K562 (cell line): ENCODE measurements around the gene SYMPK. TPM values are rescaled to one million over a fixed set of nuclear protein-coding genes. Genes with fewer than 3 reads are reported as not detected.

Experiments
- CHD7 ChIP-seq: fragments of 200-600 bp; sonication (generic); IDR thresholded peaks from one replicate; pipeline ENCODE4 v1.6.1; 2012; ENCODE audit warnings: mild to moderate bottlenecking, low read depth, low read length, inconsistent platforms
- ELF1 ChIP-seq: fragments of 200-800 bp; sonication (Bioruptor generic); IDR thresholded peaks from 2 replicates; pipeline ENCODE4 v1.6.1; 2016; ENCODE audit warnings: missing genetic modification characterization, missing compliant biosample characterization
- FOS ChIP-seq: IDR thresholded peaks from 3 replicates; pipeline ENCODE4 v1.6.1; 2011; ENCODE audit not compliant: insufficient read length; ENCODE audit errors: extremely low read depth
- FOXM1 ChIP-seq, 2 experiments: fragments of 450-650 bp in 1 of 2; sonication (generic) in 1 of 2; formaldehyde crosslinking in 1 of 2; IDR thresholded peaks; 2 replicates each; pipeline versions ENCODE4 v1.6.1 to v1.9.0; 2017 to 2022; ENCODE audit warnings: low read depth in 2 of 2, mild to moderate bottlenecking in 2 of 2, missing genetic modification reagents in 1 of 2, moderate library complexity in 1 of 2
- HEY1 ChIP-seq: fragments of 250-450 bp; sonication (Bioruptor Pico); IDR thresholded peaks from 2 replicates; pipeline ENCODE4 v1.5.0; 2020; ENCODE audit warnings: mild to moderate bottlenecking, moderate library complexity, borderline replicate concordance
- HNRNPL ChIP-seq: fragments of 200-400 bp; formaldehyde crosslinking; IDR thresholded peaks from 2 replicates; pipeline ENCODE4 v1.6.1; 2017; ENCODE audit warnings: low read depth, mild to moderate bottlenecking, low read length
- ID3 ChIP-seq, 2 experiments: fragments of 250-450 bp in 1 of 2; fragments of 450-650 bp in 1 of 2; sonication (Bioruptor Pico) in 1 of 2; IDR thresholded peaks; 2 replicates each; pipeline versions ENCODE4 v1.6.1 to v1.8.0; 2016 to 2021; ENCODE audit warnings: mild to moderate bottlenecking in 2 of 2, moderate library complexity in 2 of 2, missing compliant biosample characterization in 1 of 2, missing genetic modification characterization in 1 of 2
- MEF2A ChIP-seq: IDR thresholded peaks from 2 replicates; pipeline ENCODE4 v1.6.1; 2011; ENCODE audit warnings: low read depth, mild to moderate bottlenecking, low read length, moderate library complexity; ENCODE audit not compliant: control insufficient read depth
- NFE2L1 ChIP-seq: fragments of 450-650 bp; IDR thresholded peaks from 2 replicates; pipeline ENCODE4 v1.6.1; 2016; ENCODE audit warnings: missing genetic modification characterization, low read depth, mild to moderate bottlenecking, missing compliant biosample characterization, moderate library complexity, borderline replicate concordance
- NR4A1 ChIP-seq, 2 experiments: fragments of 250-450 bp in 1 of 2; fragments of 450-650 bp in 1 of 2; sonication (Bioruptor Pico) in 1 of 2; IDR thresholded peaks; 2 replicates each; pipeline versions ENCODE4 v1.4.0 to v1.6.1; 2016 to 2020; ENCODE audit warnings: mild to moderate bottlenecking in 2 of 2, missing compliant biosample characterization in 1 of 2, missing genetic modification characterization in 1 of 2, moderate library complexity in 1 of 2
- PURB ChIP-seq: sonication (generic); formaldehyde crosslinking; IDR thresholded peaks from 2 replicates; pipeline ENCODE4 v1.9.0; 2021; ENCODE audit warnings: low read depth, mild to moderate bottlenecking, missing genetic modification reagents
- U2AF2 ChIP-seq: fragments of 200-400 bp; formaldehyde crosslinking; optimal IDR thresholded peaks from 2 replicates; pipeline ENCODE3; 2017; ENCODE audit warnings: low read depth, mild to moderate bottlenecking, low read length
- ZNF431 ChIP-seq: sonication (generic); formaldehyde crosslinking; IDR thresholded peaks from 2 replicates; pipeline ENCODE4 v1.8.0; 2022; ENCODE audit warnings: mild to moderate bottlenecking, missing genetic modification reagents
- polyA plus RNA-seq, 8 experiments: library from polyadenylated mRNA; depleted of rRNA in 4 of 8; stranded (reverse) in 5 of 8; unstranded in 3 of 8; fragments of >200 nt; fragmentation: Nextera tagmentation in 2 of 8; fragmentation: Illumina TruSeq in 1 of 8; extraction: Ambion mirVana in 2 of 8; extraction: Trizol in 1 of 8; gene quantifications; 2 replicates each; pipeline versions ENCODE4 v1.2.1 to v1.2.3, GENCODE V29; 2011 to 2014; ENCODE audit warnings: inconsistent platforms in 1 of 8, missing spikeins in 1 of 8
- total RNA-seq, 7 experiments: library from RNA; depleted of rRNA in 6 of 7; stranded (reverse); fragments of >200 nt in 6 of 7; fragmentation: Illumina TruSeq in 2 of 7; extraction: Trizol in 2 of 7; gene quantifications; 2 replicates each; pipeline versions ENCODE4 v1.2.1 to v1.2.3, GENCODE V29; 2011 to 2021; ENCODE audit warnings: low replicate concordance in 1 of 7

The SYMPK gene
- total and polyA plus RNA-seq, 9 of the 15 experiments (the other 6 are each of a cell fraction or from before 2014, with no cell fraction given) = 0.73 to 95.5 (median 58.4) TPM

GRCh38 chr19:45770192-45771101, 92.5 kb downstream of the SYMPK start (continued):
- TF ChIP-seq CHD7 (no peak), FOS (peak; percentile 81), U2AF2 (no peak), ID3 (CRISPR knock-in tag; IDR thresholded peaks at IDR 0.05) (no peak), ID3 (tag; IDR thresholded peaks at IDR 0.05) (no peak), PURB (CRISPR knock-in tag) (no peak), NR4A1 (CRISPR knock-in tag; IDR thresholded peaks at IDR 0.05) (0 out of 2 replicates have a peak, but pooled peaks have one; percentile 54), NR4A1 (tag; IDR thresholded peaks at IDR 0.05) (no peak), FOXM1 (IDR thresholded peaks at IDR 0.05; ENCODE audit: low read depth) (no peak; the same call in 1 of the 2 replicates), FOXM1 (CRISPR knock-in tag; IDR thresholded peaks at IDR 0.05; ENCODE audit: low read depth) (0 out of 2 replicates have a peak, but pooled peaks have one; percentile 42), ELF1 (no peak), ZNF431 (CRISPR knock-in tag) (peak; percentile 23; the same call in 1 of the 2 replicates), MEF2A (no peak), HEY1 (CRISPR knock-in tag) (peak; percentile 54; the same call in 1 of the 2 replicates), NFE2L1 (tag) (no peak), HNRNPL (peak; percentile 99)
